ENCODE results near the gene PNKD.
"Not testable (repeated sequence)": the region's sequence is repeated elsewhere in the genome, so short reads cannot be mapped to it uniquely, and the experiment has no call there.

The PNKD gene

GRCh38 chr2:218266316-218266979 lies 3.9 kb upstream of the PNKD start:
- TF ChIP-seq CTCF (IDR thresholded peaks at IDR 0.05; ENCODE audit: low read depth, low read length): no peak

GRCh38 chr2:218267259-218267658 lies 3.1 kb upstream of the PNKD start:
- H3K4me3 ChIP-seq (ENCODE audit: low read depth, low read length): no peak overlapping the region
- no peak for TF ChIP-seq CTCF (IDR thresholded peaks at IDR 0.05; ENCODE audit: low read depth, low read length)

More at GRCh38 chr2:218266316-218266979, 3.9 kb upstream of the PNKD start:
- no peak overlapping the region for H3K4me3 ChIP-seq (ENCODE audit: low read depth, low read length)

GRCh38 chr2:218270721-218271486 lies 585 bp downstream of the PNKD start:
- no peak for TF ChIP-seq CTCF (IDR thresholded peaks at IDR 0.05; ENCODE audit: low read depth, low read length)
- peak overlapping the region; percentile 98 for H3K4me3 ChIP-seq (ENCODE audit: low read depth, low read length)

- TF ChIP-seq CTCF (IDR thresholded peaks at IDR 0.05; ENCODE audit: low read depth, low read length): no peak
- peak overlapping the region; percentile 98 for H3K4me3 ChIP-seq (ENCODE audit: low read depth, low read length)
These were observed 1.1 kb downstream of the PNKD start for GRCh38 chr2:218271487-218271797.

GRCh38 chr2:218271865-218272530 lies 1.7 kb downstream of the PNKD start:
- H3K4me3 ChIP-seq (ENCODE audit: low read depth, low read length): no peak overlapping the region; the same call in 1 of the 2 replicates
- TF ChIP-seq CTCF (IDR thresholded peaks at IDR 0.05; ENCODE audit: low read depth, low read length): no peak

GRCh38 chr2:218272531-218273212 lies 2.4 kb downstream of the PNKD start:
- peak; percentile 85 for TF ChIP-seq CTCF (IDR thresholded peaks at IDR 0.05; ENCODE audit: low read depth, low read length)
- no peak overlapping the region for H3K4me3 ChIP-seq (ENCODE audit: low read depth, low read length)

- H3K4me3 ChIP-seq (ENCODE audit: low read depth, low read length): not testable (repeated sequence)
These were observed 3.0 kb downstream of the PNKD start for GRCh38 chr2:218273214-218273907.
